ENCODE data around the gene SH3RF3.
A peak's percentile ranks its signal among the peaks of the same experiment; 100 is the strongest.

SH3RF3 gene

GRCh38 chr2:109269706-109270504, 140.9 kb downstream of the SH3RF3 start:
- no peak overlapping the region for H3K4me3 ChIP-seq (ENCODE audit: low read depth, low read length)
- DNase-seq (ENCODE audit: low read depth): no peak
- TF ChIP-seq MYC (IDR thresholded peaks at IDR 0.05; ENCODE audit: low read depth, low read length) (no peak), POLR2A (IDR thresholded peaks at IDR 0.05; ENCODE audit: extremely low read depth, insufficient read length) (no peak), CTCF (IDR thresholded peaks at IDR 0.05; ENCODE audit: low read depth, low read length) (no peak)
- TF ChIP-seq, protein P1, sequence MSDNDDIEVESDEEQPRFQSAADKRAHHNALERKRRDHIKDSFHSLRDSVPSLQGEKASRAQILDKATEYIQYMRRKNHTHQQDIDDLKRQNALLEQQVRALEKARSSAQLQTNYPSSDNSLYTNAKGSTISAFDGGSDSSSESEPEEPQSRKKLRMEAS (IDR thresholded peaks at IDR 0.05; ENCODE audit: low read depth, low read length): no peak

- DNase-seq (ENCODE audit: low read depth): no peak
- no peak overlapping the region for H3K4me3 ChIP-seq (ENCODE audit: low read depth, low read length)
- TF ChIP-seq CTCF (IDR thresholded peaks at IDR 0.05; ENCODE audit: low read depth, low read length): no peak
- TF ChIP-seq, protein P1 (IDR thresholded peaks at IDR 0.05; ENCODE audit: low read depth, low read length): no peak
- no peak for TF ChIP-seq POLR2A (IDR thresholded peaks at IDR 0.05; ENCODE audit: extremely low read depth, insufficient read length)
- no peak for TF ChIP-seq MYC (IDR thresholded peaks at IDR 0.05; ENCODE audit: low read depth, low read length)
These were observed 141.7 kb downstream of the SH3RF3 start for GRCh38 chr2:109270505-109271312.

GRCh38 chr2:109271920-109272319, 142.9 kb downstream of the SH3RF3 start:
- no peak for DNase-seq (ENCODE audit: low read depth)
- no peak overlapping the region for H3K4me3 ChIP-seq (ENCODE audit: low read depth, low read length)
- TF ChIP-seq CTCF (IDR thresholded peaks at IDR 0.05; ENCODE audit: low read depth, low read length) (no peak), MYC (IDR thresholded peaks at IDR 0.05; ENCODE audit: low read depth, low read length) (no peak), POLR2A (IDR thresholded peaks at IDR 0.05; ENCODE audit: extremely low read depth, insufficient read length) (no peak)
- TF ChIP-seq, protein P1 (IDR thresholded peaks at IDR 0.05; ENCODE audit: low read depth, low read length): no peak

- DNase-seq (ENCODE audit: low read depth): peak; percentile 50
- TF ChIP-seq CTCF (IDR thresholded peaks at IDR 0.05; ENCODE audit: low read depth, low read length) (no peak), MYC (IDR thresholded peaks at IDR 0.05; ENCODE audit: low read depth, low read length) (no peak), POLR2A (IDR thresholded peaks at IDR 0.05; ENCODE audit: extremely low read depth, insufficient read length) (no peak)
- TF ChIP-seq, protein P1 (IDR thresholded peaks at IDR 0.05; ENCODE audit: low read depth, low read length): no peak
- no peak overlapping the region for H3K4me3 ChIP-seq (ENCODE audit: low read depth, low read length)
These were observed 143.5 kb downstream of the SH3RF3 start for GRCh38 chr2:109272461-109272860.

DNA sequence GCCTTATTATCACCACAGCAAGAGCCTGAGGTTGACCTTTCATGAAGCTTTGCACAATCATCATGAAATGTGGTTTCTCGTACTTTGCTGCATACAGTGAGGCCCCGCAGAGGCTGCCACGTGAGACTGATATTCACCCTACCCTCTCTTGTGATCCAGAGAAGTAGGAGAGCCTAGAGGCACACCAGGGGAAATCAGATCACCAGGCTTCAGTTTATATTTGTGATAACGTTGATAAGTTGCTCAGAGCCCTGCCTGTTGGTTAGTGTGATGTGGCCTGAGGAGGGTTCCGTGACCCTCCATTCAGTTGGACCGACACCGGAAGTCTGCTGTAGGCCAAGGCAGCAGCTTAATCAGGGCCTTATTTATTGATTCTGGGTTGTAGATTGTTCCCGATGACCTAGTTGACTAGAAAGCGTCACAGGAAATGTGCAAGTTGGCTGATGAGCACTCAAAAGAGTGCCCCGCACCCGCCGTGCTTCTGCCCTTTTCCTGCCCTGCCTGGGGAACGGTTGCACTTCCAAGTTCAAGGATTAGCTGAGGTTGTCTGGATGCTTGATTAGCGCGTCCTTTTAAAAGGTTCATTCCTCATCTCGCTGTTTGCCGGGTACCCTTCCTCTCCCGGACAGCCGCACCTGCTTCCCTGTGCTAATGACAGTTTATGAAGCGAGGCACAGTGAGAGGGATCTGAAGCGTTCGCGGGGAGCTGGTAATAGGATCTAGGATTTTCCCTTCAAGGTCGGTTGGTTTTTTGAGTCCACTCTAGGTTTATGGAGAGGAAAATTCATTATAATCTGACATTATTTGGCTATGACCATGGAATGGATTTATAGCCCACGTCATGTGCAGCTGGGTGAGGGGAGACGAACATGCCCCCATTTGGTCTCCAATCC, 146.4 kb downstream of the SH3RF3 start:
- no peak overlapping the region for H3K4me3 ChIP-seq (ENCODE audit: low read depth, low read length)
- DNase-seq (ENCODE audit: low read depth): peak; percentile 90
- peak; percentile 87 for TF ChIP-seq MYC (IDR thresholded peaks at IDR 0.05; ENCODE audit: low read depth, low read length)
- no peak for TF ChIP-seq POLR2A (IDR thresholded peaks at IDR 0.05; ENCODE audit: extremely low read depth, insufficient read length)
- TF ChIP-seq, protein P1 (IDR thresholded peaks at IDR 0.05; ENCODE audit: low read depth, low read length): peak; percentile 82

Data from NB4 (cell line).